ENCODE data around the gene TNS3.

GRCh38 chr7:47375121-47375938 is 206.6 kb downstream of the TNS3 start:
- TF ChIP-seq CTCF (IDR thresholded peaks at IDR 0.05) (no peak), EZH2 (IDR thresholded peaks at IDR 0.05; ENCODE audit: borderline replicate concordance, insufficient read depth, low read depth, low read length, poor library complexity, severe bottlenecking) (no peak)

All from B cell (primary cell).